ENCODE measurements around the gene RNU6-9.

- TF ChIP-seq POLR2A (IDR thresholded peaks at IDR 0.05): no peak
- TF ChIP-seq CTCF (IDR thresholded peaks at IDR 0.05): no peak
Measured at GRCh38 chr19:916645-917322, 23.5 kb downstream of the RNU6-9 start.
